ENCODE results near the gene TECR. TPM values are rescaled to one million over a fixed set of nuclear protein-coding genes. Genes with fewer than 3 reads are reported as not detected.

TECR gene
- total RNA-seq, 4 donors from 2014 or later: 21.3 to 27.2 (median 24.3) TPM

GRCh38 chr19:14528419-14529253 lies 758 bp upstream of the TECR start:
- 17 to 20% methylated on average over 16 to 24 of the region's 39 CpGs for WGBS, 2 donors (ENCODE audit: low coverage in 1 of 2)
- Histone ChIP-seq H3K27me3 (no peaks in the 10 kb centered on the region), H3K4me1 (peaks cover 0 to 37% (median 10%) of the 10 kb centered on the region in 3 donors), H3K4me3 (peak overlapping the region; percentile 43 to 82), H3K27ac (peak overlapping the region in 3 of 4 donors; percentile 72 to 96 (median 95)), H3K9me3 (no peaks in the 10 kb centered on the region), H3K36me3 (no peaks in the 10 kb centered on the region)
- peak; percentile 14 for ATAC-seq
- no peak for TF ChIP-seq POLR2A (IDR thresholded peaks at IDR 0.05)

- no peaks in the 10 kb centered on the region for H3K9me3 ChIP-seq
- H3K27ac ChIP-seq: peak overlapping the region; percentile 50 to 96 (median 95)
- no peak for TF ChIP-seq POLR2A (IDR thresholded peaks at IDR 0.05)
- TF ChIP-seq, protein P1, sequence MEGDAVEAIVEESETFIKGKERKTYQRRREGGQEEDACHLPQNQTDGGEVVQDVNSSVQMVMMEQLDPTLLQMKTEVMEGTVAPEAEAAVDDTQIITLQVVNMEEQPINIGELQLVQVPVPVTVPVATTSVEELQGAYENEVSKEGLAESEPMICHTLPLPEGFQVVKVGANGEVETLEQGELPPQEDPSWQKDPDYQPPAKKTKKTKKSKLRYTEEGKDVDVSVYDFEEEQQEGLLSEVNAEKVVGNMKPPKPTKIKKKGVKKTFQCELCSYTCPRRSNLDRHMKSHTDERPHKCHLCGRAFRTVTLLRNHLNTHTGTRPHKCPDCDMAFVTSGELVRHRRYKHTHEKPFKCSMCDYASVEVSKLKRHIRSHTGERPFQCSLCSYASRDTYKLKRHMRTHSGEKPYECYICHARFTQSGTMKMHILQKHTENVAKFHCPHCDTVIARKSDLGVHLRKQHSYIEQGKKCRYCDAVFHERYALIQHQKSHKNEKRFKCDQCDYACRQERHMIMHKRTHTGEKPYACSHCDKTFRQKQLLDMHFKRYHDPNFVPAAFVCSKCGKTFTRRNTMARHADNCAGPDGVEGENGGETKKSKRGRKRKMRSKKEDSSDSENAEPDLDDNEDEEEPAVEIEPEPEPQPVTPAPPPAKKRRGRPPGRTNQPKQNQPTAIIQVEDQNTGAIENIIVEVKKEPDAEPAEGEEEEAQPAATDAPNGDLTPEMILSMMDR (IDR thresholded peaks at IDR 0.05): no peak
- TF ChIP-seq EP300 (IDR thresholded peaks at IDR 0.05): no peak
- TF ChIP-seq POLR2AphosphoS5 (IDR thresholded peaks at IDR 0.05): no peak
- ATAC-seq: no peak
- H3K4me1 ChIP-seq: peaks cover 0 to 37% (median 10%) of the 10 kb centered on the region in 3 donors
- peaks cover 0 to 5% of the 10 kb centered on the region in 2 donors for H3K36me3 ChIP-seq
- no peaks in the 10 kb centered on the region for H3K27me3 ChIP-seq
- peak overlapping the region; percentile 36 to 82 for H3K4me3 ChIP-seq
- WGBS, 2 donors (ENCODE audit: low coverage in 1 of 2): 0% methylated on average over 9 to 13 of the region's 18 CpGs
Observed at GRCh38 chr19:14530005-14530348, 583 bp downstream of the TECR start.

- no peaks in the 10 kb centered on the region for H3K9me3 ChIP-seq
- TF ChIP-seq POLR2A (IDR thresholded peaks at IDR 0.05): no peak
- TF ChIP-seq, protein P1 (IDR thresholded peaks at IDR 0.05): no peak
- TF ChIP-seq EP300 (IDR thresholded peaks at IDR 0.05): no peak
- TF ChIP-seq POLR2AphosphoS5 (IDR thresholded peaks at IDR 0.05): no peak
- H3K27me3 ChIP-seq: no peaks in the 10 kb centered on the region
- 65 to 72% methylated on average over 3 of the region's 3 CpGs for WGBS, 2 donors (ENCODE audit: low coverage in 1 of 2)
- ATAC-seq: no peak
- peaks cover 0 to 5% of the 10 kb centered on the region in 2 donors for H3K36me3 ChIP-seq
- peak overlapping the region in 2 of 4 donors; percentile 95 to 96 for H3K27ac ChIP-seq
- peaks cover 0 to 37% (median 10%) of the 10 kb centered on the region in 3 donors for H3K4me1 ChIP-seq
- peak overlapping the region; percentile 36 to 82 for H3K4me3 ChIP-seq
Observed at GRCh38 chr19:14530506-14530905, 1.1 kb downstream of the TECR start.

DNA sequence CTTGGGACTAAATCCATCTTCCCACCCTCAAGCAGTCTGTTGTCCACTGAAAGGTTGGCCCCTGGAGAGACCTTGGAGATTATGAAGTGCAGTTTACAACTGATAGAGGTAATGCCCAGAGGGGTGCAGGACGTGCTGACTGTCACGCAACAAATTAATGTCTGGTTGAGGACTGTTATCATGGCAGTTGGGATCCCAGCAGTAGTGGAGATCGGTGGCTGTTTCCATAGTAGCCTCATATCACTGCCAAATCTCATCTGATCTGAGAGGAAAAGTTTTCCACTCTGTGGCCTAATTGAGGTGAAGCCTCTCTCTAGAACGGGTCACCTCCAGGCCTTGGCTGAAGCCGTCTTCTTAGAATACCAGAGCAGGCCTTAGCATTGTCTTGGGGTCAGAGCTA lies 4.1 kb downstream of the TECR start:
- H3K27ac ChIP-seq: no peak overlapping the region
- no peaks in the 10 kb centered on the region for H3K9me3 ChIP-seq
- no peaks in the 10 kb centered on the region for H3K27me3 ChIP-seq
- no peak for ATAC-seq
- no peak overlapping the region for H3K4me3 ChIP-seq
- TF ChIP-seq POLR2A (IDR thresholded peaks at IDR 0.05) (no peak), POLR2AphosphoS5 (IDR thresholded peaks at IDR 0.05) (no peak), EP300 (IDR thresholded peaks at IDR 0.05) (no peak)
- TF ChIP-seq, protein P1 (IDR thresholded peaks at IDR 0.05): no peak
- peaks cover 0 to 5% of the 10 kb centered on the region in 2 donors for H3K36me3 ChIP-seq
- WGBS, 2 donors (ENCODE audit: low coverage in 1 of 2): 67 to 94% methylated on average over 5 of the region's 5 CpGs
- peaks cover 0 to 45% (median 10%) of the 10 kb centered on the region in 3 donors for H3K4me1 ChIP-seq

- peak overlapping the region in 3 of 4 donors; percentile 38 to 43 (median 41) for H3K27ac ChIP-seq
- peak overlapping the region in 1 of 2 donors; percentile 25 for H3K4me3 ChIP-seq
- peak; percentile 85 for ATAC-seq
- no peaks in the 10 kb centered on the region for H3K27me3 ChIP-seq
- no peaks in the 10 kb centered on the region for H3K9me3 ChIP-seq
- peaks cover 0 to 18% (median under 1%) of the 10 kb centered on the region in 3 donors for H3K4me1 ChIP-seq
- WGBS, 2 donors (ENCODE audit: low coverage in 1 of 2): 18 to 42% methylated on average over 9 to 11 of the region's 24 CpGs
- H3K36me3 ChIP-seq: peaks cover 0 to 5% of the 10 kb centered on the region in 2 donors
- no peak for TF ChIP-seq POLR2A (IDR thresholded peaks at IDR 0.05)
- no peak for TF ChIP-seq POLR2AphosphoS5 (IDR thresholded peaks at IDR 0.05)
- TF ChIP-seq, protein P1 (IDR thresholded peaks at IDR 0.05): no peak
- no peak for TF ChIP-seq EP300 (IDR thresholded peaks at IDR 0.05)
Observed at GRCh38 chr19:14536926-14537692, 7.7 kb downstream of the TECR start.
